GM08714 (cell line): ENCODE measurements around the gene GOLGA3.
"Not testable (repeated sequence)": the region's sequence is repeated elsewhere in the genome, so short reads cannot be mapped to it uniquely, and the experiment has no call there.

ENCODE experiments used
- H3K4me3 ChIP-seq: fragments of 200-500 bp; sonication (Bioruptor generic); 2 replicates; pipeline ENCODE4 v1.5.1; 2014; ENCODE audit warnings: mild to moderate bottlenecking, low read length, inconsistent platforms
- ZNF274 ChIP-seq: IDR thresholded peaks from 2 replicates; pipeline ENCODE4 v1.6.1; 2012; ENCODE audit warnings: mild to moderate bottlenecking, low read depth, low read length

Gene GOLGA3

DNA sequence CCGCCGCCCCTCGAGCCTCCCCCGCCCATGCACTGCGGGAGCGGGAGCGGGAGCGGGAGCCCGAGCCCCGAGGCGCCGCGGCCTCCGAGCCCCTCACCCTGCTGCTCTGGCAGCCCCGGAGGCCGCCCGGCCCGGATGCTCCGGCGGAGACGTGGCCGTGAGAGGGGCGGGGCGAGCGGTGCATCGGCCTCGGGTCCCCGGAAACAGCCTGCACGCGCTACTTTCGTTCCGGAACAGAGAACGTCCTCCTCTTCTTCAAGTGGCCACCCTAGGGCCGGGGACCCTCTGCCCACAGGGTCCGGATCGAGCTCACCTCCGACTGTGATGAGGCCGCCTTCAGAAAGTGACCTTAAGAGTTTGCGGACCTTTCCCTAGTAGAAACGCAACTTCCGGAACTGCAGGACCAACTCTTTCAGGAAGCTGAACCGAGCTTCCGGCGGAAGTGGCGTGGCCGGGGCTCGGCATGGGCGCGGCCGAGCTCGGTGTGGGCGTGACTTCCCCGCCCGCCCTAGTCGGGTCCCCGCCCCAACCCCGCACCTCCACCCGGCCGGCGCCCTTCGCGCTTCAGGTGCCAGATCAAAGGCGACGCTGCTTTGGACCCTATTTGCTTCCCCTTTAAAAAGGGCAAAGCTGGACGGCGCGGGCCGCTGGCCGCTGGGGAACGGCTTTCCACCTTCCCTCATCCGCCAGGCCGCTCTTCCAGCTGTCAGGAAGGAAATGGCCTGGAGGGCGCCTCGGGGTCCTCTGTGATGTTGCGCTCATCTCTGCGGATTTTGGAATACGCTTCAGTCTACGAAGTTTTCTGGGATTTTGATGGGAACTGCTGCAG lies at the start of gene GOLGA3:
TSS of gene GOLGA3 (minus strand) at position 164 of the 829 bp plus-strand sequence. CDS start 6,741 bp downstream, outside the sequence.
- no peak for TF ChIP-seq ZNF274
- H3K4me3 ChIP-seq = peak within 1 kb of the TSS; percentile 64

DNA sequence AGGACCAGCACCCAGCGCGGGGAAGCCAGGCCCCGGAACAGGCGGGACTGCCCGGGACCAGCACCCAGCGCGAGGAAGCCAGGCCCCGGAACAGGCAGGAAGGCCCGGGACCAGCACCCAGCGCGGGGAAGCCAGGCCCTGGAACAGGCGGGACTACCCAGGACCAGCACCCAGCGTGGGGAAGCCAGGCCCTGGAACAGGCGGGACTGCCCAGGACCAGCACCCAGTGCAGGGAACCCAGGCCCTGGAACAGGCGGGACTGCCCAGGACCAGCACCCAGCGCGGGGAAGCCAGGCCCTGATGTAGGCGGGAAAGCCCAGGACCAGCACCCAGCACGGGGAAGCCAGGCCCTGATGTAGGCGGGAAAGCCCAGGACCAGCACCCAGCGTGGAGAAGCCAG lies 46.0 kb upstream of the GOLGA3 start:
- not testable (repeated sequence) for H3K4me3 ChIP-seq

GRCh38 chr12:132874175-132874574 lies 45.5 kb upstream of the GOLGA3 start:
- no peak for TF ChIP-seq ZNF274
- H3K4me3 ChIP-seq = no peak overlapping the region

- H3K4me3 ChIP-seq = no peak overlapping the region
- TF ChIP-seq ZNF274 = no peak
Measured at GRCh38 chr12:132873724-132874123, 45.1 kb upstream of the GOLGA3 start.

GRCh38 chr12:132872975-132873421 lies 44.3 kb upstream of the GOLGA3 start:
- TF ChIP-seq ZNF274 = no peak
- no peak overlapping the region for H3K4me3 ChIP-seq

GRCh38 chr12:132872073-132872855 lies 43.6 kb upstream of the GOLGA3 start:
- H3K4me3 ChIP-seq = no peak overlapping the region
- TF ChIP-seq ZNF274 = no peak

DNA sequence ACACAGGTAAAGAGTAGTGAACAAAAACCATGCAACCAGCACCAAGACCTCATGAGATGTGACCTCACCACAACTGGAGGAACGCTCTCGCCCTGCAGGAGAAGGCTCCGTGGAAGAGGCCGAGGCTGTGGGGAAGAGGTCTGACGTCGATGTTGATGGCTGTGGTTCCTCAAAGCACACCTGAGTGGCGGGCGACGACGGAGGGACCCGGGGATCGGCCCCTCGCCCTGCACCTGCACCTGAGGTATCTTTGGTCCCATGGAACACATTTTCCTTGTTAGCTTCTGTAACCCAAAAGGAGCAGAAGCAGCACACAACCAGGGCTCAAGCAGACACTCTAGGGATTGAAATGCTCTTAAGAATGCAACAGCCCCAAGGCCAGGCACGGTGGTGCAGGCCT lies 40.9 kb upstream of the GOLGA3 start:
- no peak overlapping the region for H3K4me3 ChIP-seq
- TF ChIP-seq ZNF274 = no peak

GRCh38 chr12:132866251-132866828 lies 37.7 kb upstream of the GOLGA3 start:
- H3K4me3 ChIP-seq = no peak overlapping the region
- no peak for TF ChIP-seq ZNF274

GRCh38 chr12:132861558-132861957 lies 32.9 kb upstream of the GOLGA3 start:
- no peak for TF ChIP-seq ZNF274
- H3K4me3 ChIP-seq = no peak overlapping the region

DNA sequence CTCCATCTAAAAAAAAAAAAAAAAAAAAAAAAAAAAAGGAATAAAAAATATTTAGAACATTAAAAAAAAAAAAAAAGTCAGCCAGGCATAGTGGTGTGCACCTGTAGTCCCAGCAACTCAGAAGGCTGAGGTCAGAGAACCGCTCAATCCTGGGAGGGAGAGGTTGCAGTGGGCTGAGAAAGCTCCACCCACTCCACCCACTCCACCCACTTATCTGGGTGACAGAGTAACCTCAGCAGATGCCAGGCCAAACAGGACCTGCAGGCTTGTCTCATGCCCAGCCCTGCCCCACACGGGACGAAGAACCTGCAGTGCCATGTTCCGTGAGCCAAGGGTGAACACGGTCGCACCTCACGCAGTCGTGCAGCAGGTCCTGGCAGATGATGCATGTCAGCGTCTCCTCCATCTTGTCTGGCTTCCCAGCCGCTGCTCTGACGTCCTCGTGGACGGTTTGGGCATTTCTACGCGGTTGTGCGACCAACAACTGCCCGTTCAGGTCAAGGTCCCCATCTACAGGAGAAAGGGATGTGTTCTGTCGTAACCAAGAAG lies 30.1 kb upstream of the GOLGA3 start:
- TF ChIP-seq ZNF274 = no peak
- H3K4me3 ChIP-seq = no peak overlapping the region

DNA sequence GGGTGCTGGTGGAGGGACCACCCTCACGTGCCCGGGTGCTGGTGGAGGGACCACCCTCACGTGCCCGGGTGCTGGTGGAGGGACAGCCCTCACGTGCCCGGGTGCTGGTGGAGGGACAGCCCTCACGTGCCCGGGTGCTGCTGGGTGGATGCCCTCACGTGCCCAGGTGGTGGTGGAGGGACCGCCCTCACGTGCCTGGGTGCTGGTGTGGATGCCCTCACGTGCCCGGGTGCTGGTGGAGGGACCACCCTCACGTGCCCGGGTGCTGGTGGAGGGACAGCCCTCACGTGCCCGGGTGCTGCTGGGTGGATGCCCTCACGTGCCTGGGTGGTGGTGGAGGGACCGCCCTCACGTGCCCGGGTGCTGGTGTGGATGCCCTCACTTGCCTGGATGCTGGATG lies 28.4 kb upstream of the GOLGA3 start:
- not testable (repeated sequence) for H3K4me3 ChIP-seq

DNA sequence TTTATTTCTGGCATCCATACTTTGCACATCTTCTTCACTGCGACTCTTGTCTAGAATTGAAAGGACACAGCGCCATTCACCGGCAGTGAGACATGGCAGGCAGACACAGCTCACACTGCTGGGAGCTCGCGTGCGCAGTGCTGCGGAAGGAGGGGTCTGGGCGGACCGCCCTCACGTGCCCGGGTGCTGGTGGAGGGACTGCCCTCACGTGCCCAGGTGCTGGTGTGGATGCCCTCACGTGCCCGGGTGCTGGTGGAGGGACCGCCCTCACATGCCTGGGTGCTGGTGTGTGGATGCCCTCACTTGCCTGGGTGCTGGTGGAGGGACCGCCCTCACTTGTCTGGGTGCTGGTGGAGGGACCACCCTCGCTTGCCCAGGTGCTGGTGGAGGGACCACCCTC lies 27.9 kb upstream of the GOLGA3 start:
- TF ChIP-seq ZNF274 = no peak
- H3K4me3 ChIP-seq = no peak overlapping the region

- not testable (repeated sequence) for H3K4me3 ChIP-seq
Measured at GRCh38 chr12:132855211-132855610, 26.5 kb upstream of the GOLGA3 start.

GRCh38 chr12:132853285-132854092 lies 24.8 kb upstream of the GOLGA3 start:
- no peak overlapping the region for H3K4me3 ChIP-seq
- TF ChIP-seq ZNF274 = no peak
